LNCaP clone FGC (cell line): ENCODE measurements around the gene TDP1.

ENCODE experiments used
- DNase-seq: peaks from one replicate; pipeline ENCODE4 v3.0.0-alpha.2; 2011; ENCODE audit warnings: low read depth
- H3K4me3 ChIP-seq: 2 replicates; pipeline ENCODE4 v1.5.1; 2011; ENCODE audit warnings: mild to moderate bottlenecking, low read depth, low read length, control low read depth
- TF ChIP-seq, protein P1 (sequence below): IDR thresholded peaks from 2 replicates; pipeline ENCODE4 v1.5.1; 2012; ENCODE audit warnings: mild to moderate bottlenecking; ENCODE audit not compliant: control insufficient read depth, insufficient read depth; ENCODE audit errors: extremely low read depth

The TDP1 gene

GRCh38 chr14:89987161-89987475 is 31.4 kb downstream of the TDP1 start:
- no peak for DNase-seq
- TF ChIP-seq, protein P1, sequence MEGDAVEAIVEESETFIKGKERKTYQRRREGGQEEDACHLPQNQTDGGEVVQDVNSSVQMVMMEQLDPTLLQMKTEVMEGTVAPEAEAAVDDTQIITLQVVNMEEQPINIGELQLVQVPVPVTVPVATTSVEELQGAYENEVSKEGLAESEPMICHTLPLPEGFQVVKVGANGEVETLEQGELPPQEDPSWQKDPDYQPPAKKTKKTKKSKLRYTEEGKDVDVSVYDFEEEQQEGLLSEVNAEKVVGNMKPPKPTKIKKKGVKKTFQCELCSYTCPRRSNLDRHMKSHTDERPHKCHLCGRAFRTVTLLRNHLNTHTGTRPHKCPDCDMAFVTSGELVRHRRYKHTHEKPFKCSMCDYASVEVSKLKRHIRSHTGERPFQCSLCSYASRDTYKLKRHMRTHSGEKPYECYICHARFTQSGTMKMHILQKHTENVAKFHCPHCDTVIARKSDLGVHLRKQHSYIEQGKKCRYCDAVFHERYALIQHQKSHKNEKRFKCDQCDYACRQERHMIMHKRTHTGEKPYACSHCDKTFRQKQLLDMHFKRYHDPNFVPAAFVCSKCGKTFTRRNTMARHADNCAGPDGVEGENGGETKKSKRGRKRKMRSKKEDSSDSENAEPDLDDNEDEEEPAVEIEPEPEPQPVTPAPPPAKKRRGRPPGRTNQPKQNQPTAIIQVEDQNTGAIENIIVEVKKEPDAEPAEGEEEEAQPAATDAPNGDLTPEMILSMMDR: no peak
- no peak overlapping the region for H3K4me3 ChIP-seq

GRCh38 chr14:89988787-89989186 is 33.1 kb downstream of the TDP1 start:
- TF ChIP-seq, protein P1: no peak
- no peak overlapping the region for H3K4me3 ChIP-seq
- no peak for DNase-seq

- no peak overlapping the region for H3K4me3 ChIP-seq
- DNase-seq: no peak
- TF ChIP-seq, protein P1: no peak
These were observed 34.5 kb downstream of the TDP1 start for GRCh38 chr14:89990218-89990617.

DNA sequence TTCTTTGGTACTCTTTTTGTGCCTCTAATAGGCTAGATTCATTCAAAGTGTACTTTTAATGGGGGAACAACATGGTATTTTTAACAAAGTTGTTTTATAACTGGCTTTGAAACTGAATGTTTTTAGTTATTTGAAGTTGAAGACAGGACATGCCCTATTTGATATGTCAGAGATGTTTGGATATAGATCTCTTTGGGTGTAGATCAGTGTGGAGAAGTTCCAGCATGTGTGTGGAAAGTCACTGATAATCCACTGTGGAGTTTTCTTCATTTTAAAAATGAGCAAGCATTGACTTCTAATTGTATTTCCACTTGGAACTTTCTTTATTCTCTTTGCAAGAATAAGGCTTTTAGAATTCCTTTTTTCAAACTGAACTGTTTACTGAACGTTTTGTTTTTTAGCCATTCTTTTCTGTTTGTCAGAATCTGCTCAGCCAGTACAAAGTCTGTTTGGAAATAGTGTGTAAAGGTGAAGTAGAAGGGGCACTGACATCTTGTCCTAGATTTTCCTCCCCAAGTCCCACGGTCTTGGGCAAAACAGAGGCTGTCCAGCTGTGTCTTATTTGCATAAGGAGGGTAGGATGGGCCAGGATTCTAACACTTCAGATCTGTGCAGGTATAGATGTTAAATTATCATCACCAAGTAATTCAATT is 35.0 kb downstream of the TDP1 start:
- TF ChIP-seq, protein P1: no peak
- DNase-seq: no peak
- H3K4me3 ChIP-seq: no peak overlapping the region

- TF ChIP-seq, protein P1: no peak
- H3K4me3 ChIP-seq: no peak overlapping the region
- no peak for DNase-seq
These were observed 36.5 kb downstream of the TDP1 start for GRCh38 chr14:89992273-89992672.

- H3K4me3 ChIP-seq: no peak overlapping the region
- TF ChIP-seq, protein P1: no peak
- no peak for DNase-seq
These were observed 41.2 kb downstream of the TDP1 start for GRCh38 chr14:89996963-89997362.

DNA sequence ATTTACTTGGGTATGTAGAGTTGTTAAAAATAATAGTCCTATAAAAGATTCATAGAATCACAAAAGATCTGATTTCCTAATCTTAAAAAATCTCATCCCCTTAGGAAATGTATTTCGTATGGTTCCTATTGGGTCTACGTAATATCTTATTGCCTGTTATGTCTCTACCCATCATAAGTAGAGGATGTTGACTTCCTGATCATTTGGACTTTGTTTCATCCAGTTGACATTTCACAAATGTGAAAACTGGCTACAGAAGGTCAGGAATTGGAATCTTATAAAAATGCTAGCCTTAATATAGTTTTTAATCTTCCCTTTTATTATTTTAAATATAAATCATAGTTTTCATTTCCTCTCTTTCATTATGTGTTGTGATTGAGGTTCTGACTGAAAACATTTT is 45.2 kb downstream of the TDP1 start:
- no peak for DNase-seq
- TF ChIP-seq, protein P1: no peak
- no peak overlapping the region for H3K4me3 ChIP-seq
